OCI-LY7 (cell line): ENCODE measurements around the gene PPP1R14C. TPM values are rescaled to one million over a fixed set of nuclear protein-coding genes. Genes with fewer than 3 reads are reported as not detected.

Experiments
- BruUV-seq: library from RNA; stranded (reverse); fragments of 400-500 nt; replicated peaks from 2 replicates; lab custom pipeline; 2021; lab: Mats Ljungman, UMichigan
- CTCF ChIA-PET: fragments of 300-600 bp; sonication (Branson Sonifier 250); formaldehyde crosslinking; loops from one replicate; lab custom pipeline; 2022; ENCODE audit warnings: antibody characterized with exemption; ENCODE audit not compliant: unreplicated experiment; lab: Charles Lee
- POLR2A ChIA-PET: fragments of 300-600 bp; sonication (Branson Sonifier 250); formaldehyde crosslinking; loops from one replicate; lab custom pipeline; 2022; ENCODE audit warnings: antibody characterized with exemption; lab: Charles Lee
- DNase-seq: peaks from one replicate; pipeline ENCODE4 v3.0.0-alpha.2; 2015; ENCODE audit warnings: low spot score
- H2AFZ ChIP-seq: fragments of 200-600 bp; sonication (generic), shearing (Covaris generic); 2 replicates; pipeline ENCODE4 v1.6.1; 2014; ENCODE audit warnings: mild to moderate bottlenecking, antibody characterized with exemption, low read length, moderate library complexity
- H3K27ac ChIP-seq: fragments of 200-600 bp; sonication (generic); 2 replicates; pipeline ENCODE4 v1.5.1; 2014; ENCODE audit warnings: mixed run types, low read depth, mild to moderate bottlenecking, moderate library complexity, low read length, inconsistent platforms; ENCODE audit not compliant: poor library complexity, severe bottlenecking
- H3K36me3 ChIP-seq: fragments of 200-600 bp; sonication (generic); 2 replicates; pipeline ENCODE4 v1.6.1; 2014; ENCODE audit warnings: mild to moderate bottlenecking, antibody characterized with exemption, low read length, moderate library complexity, mixed read lengths; ENCODE audit not compliant: insufficient read depth
- H3K4me1 ChIP-seq: fragments of 200-600 bp; sonication (generic); 2 replicates; pipeline ENCODE4 v1.5.1; 2014; ENCODE audit warnings: mild to moderate bottlenecking, low read length; ENCODE audit not compliant: insufficient read depth, poor library complexity, severe bottlenecking
- H3K4me2 ChIP-seq: fragments of 200-600 bp; sonication (generic); 2 replicates; pipeline ENCODE4 v1.6.1; 2014; ENCODE audit warnings: mild to moderate bottlenecking, low read length
- H3K4me3 ChIP-seq: fragments of 200-600 bp; sonication (generic); 2 replicates; pipeline ENCODE4 v1.5.1; 2014; ENCODE audit warnings: mild to moderate bottlenecking, low read depth, low read length; ENCODE audit not compliant: poor library complexity, severe bottlenecking
- H3K79me2 ChIP-seq: fragments of 200-600 bp; sonication (generic); 2 replicates; pipeline ENCODE4 v1.6.1; 2016; ENCODE audit warnings: low read depth, mild to moderate bottlenecking, low read length, moderate library complexity, mixed read lengths; ENCODE audit not compliant: insufficient read depth
- H3K9me2 ChIP-seq: fragments of 200-600 bp; sonication (generic); 2 replicates; pipeline ENCODE4 v1.6.1; 2016; ENCODE audit warnings: mild to moderate bottlenecking, low read length, mixed read lengths; ENCODE audit not compliant: insufficient read depth
- H3K9me3 ChIP-seq: fragments of 200-600 bp; sonication (generic); 2 replicates; pipeline ENCODE4 v1.6.1; 2014; ENCODE audit warnings: mild to moderate bottlenecking, mixed run types, low read length, mixed read lengths
- H4K20me1 ChIP-seq: fragments of 200-600 bp; sonication (generic); 2 replicates; pipeline ENCODE4 v1.6.1; 2014; ENCODE audit warnings: mild to moderate bottlenecking, antibody characterized with exemption, low read length, moderate library complexity, mixed read lengths; ENCODE audit not compliant: insufficient read depth
- CTCF ChIP-seq: fragments of 200-600 bp; sonication (generic); conservative IDR thresholded peaks from 2 replicates; pipeline ENCODE4 v1.5.1; 2014; ENCODE audit warnings: mild to moderate bottlenecking, antibody characterized with exemption, low read length, moderate library complexity, mixed read lengths
- EZH2phosphoT487 ChIP-seq: fragments of 200-600 bp; sonication (generic); IDR thresholded peaks from 2 replicates; pipeline ENCODE4 v1.6.1; 2018; ENCODE audit warnings: low read depth, borderline replicate concordance, mild to moderate bottlenecking, mixed run types, antibody characterized with exemption, low read length, moderate library complexity, mixed read lengths
- intact Hi-C: fragments of 100-400 bp; cut with micrococcal nuclease; formaldehyde crosslinking; loops from one replicate; pipeline ENCODE4 v1.10.0; 2022; ENCODE audit not compliant: unreplicated experiment
- total RNA-seq, 2 experiments: library from RNA; depleted of rRNA in 1 of 2; stranded (reverse); fragments of >200 nt in 1 of 2; shearing (Covaris generic) in 1 of 2; gene quantifications; 2 replicates each; pipeline ENCODE4 v1.2.3, GENCODE V29; 2014 to 2022

Gene PPP1R14C
- total RNA-seq, 2 experiments from 2014 or later = 1.8 TPM; not detected in 1

- Histone ChIP-seq H2AFZ (no peak overlapping the region), H3K4me1 (no peaks in the 10 kb centered on the region), H3K36me3 (no peaks in the 10 kb centered on the region), H3K9me3 (no peaks in the 10 kb centered on the region), H3K9me2 (no peaks in the 10 kb centered on the region), H3K27ac (no peak overlapping the region), H3K79me2 (no peaks in the 10 kb centered on the region), H3K4me3 (no peak overlapping the region), H4K20me1 (no peaks in the 10 kb centered on the region), H3K4me2 (no peak overlapping the region)
- ChIA-PET CTCF (no interaction called here), POLR2A (no interaction called here)
- BruUV-seq = no TSS peak
- DNase-seq = no peak
- TF ChIP-seq CTCF (no peak), EZH2phosphoT487 (no peak)
- intact Hi-C loops = no loop called here
Measured at GRCh38 chr6:150255840-150256239, 113.0 kb downstream of the PPP1R14C start.

GRCh38 chr6:150256618-150257272 is 113.9 kb downstream of the PPP1R14C start:
- H3K4me3 ChIP-seq = no peak overlapping the region
- intact Hi-C loops = no loop called here
- TF ChIP-seq CTCF (no peak), EZH2phosphoT487 (no peak)
- no peak overlapping the region for H2AFZ ChIP-seq
- H3K9me2 ChIP-seq = no peaks in the 10 kb centered on the region
- no peak for DNase-seq
- H3K36me3 ChIP-seq = no peaks in the 10 kb centered on the region
- ChIA-PET CTCF (no interaction called here), POLR2A (interaction anchor here (0.5 to 1.2 kb wide), 4 partner anchors 20 to 770 kb away, joined by 3 to 5 read pairs (median 3); no protein-coding TSS in a partner anchor)
- no peak overlapping the region for H3K27ac ChIP-seq
- no peaks in the 10 kb centered on the region for H4K20me1 ChIP-seq
- no TSS peak for BruUV-seq
- no peaks in the 10 kb centered on the region for H3K4me1 ChIP-seq
- no peaks in the 10 kb centered on the region for H3K79me2 ChIP-seq
- H3K4me2 ChIP-seq = no peak overlapping the region
- no peaks in the 10 kb centered on the region for H3K9me3 ChIP-seq

GRCh38 chr6:150258381-150258780 is 115.5 kb downstream of the PPP1R14C start:
- H3K9me3 ChIP-seq = no peaks in the 10 kb centered on the region
- ChIA-PET CTCF (no interaction called here), POLR2A (interaction anchor here (0.6 to 1.3 kb wide), 4 partner anchors 9 to 77 kb away, joined by 3 to 4 read pairs (median 3); no protein-coding TSS in a partner anchor)
- no peaks in the 10 kb centered on the region for H3K9me2 ChIP-seq
- H4K20me1 ChIP-seq = no peaks in the 10 kb centered on the region
- no peaks in the 10 kb centered on the region for H3K4me1 ChIP-seq
- H2AFZ ChIP-seq = no peak overlapping the region
- H3K79me2 ChIP-seq = no peaks in the 10 kb centered on the region
- intact Hi-C loops = no loop called here
- no peak overlapping the region for H3K4me3 ChIP-seq
- no peak for DNase-seq
- H3K27ac ChIP-seq = no peak overlapping the region
- H3K4me2 ChIP-seq = no peak overlapping the region
- no peaks in the 10 kb centered on the region for H3K36me3 ChIP-seq
- TF ChIP-seq EZH2phosphoT487 (no peak), CTCF (no peak)
- no TSS peak for BruUV-seq
